Measurements from ENCODE around the gene ALK.

DNA sequence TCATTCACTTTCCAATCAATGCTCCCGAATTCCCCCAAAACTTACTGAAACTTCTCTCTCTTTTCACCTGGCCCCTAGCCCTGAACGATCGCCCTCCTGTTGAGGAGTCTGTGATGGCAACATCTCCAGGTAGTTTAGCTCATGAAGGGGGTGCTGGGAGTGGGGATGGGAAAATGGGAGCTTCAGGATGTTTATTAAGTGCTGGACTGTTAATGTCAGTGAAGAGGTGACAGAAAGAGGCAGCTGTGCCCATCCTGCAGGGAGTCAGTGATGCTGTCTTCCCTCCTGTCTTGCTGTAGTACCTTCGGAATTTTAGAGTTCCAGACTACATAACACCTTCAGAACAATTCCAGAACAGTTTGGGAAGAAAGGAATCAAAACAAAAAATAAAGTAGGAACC lies 308.8 kb downstream of the ALK start:
- no peak for TF ChIP-seq POLR2A (IDR thresholded peaks at IDR 0.05)
- TF ChIP-seq CTCF (IDR thresholded peaks at IDR 0.05) = no peak
